Skeletal muscle tissue (tissue), 4 donors: ENCODE data around the gene ABCD3. TPM values are rescaled to one million over a fixed set of nuclear protein-coding genes. Genes with fewer than 3 reads are reported as not detected.
"Not testable (repeated sequence)": the region's sequence is repeated elsewhere in the genome, so short reads cannot be mapped to it uniquely, and the experiment has no call there.

Experiments
- H3K27ac ChIP-seq: one replicate; pipeline ENCODE4 v1.7.0; 2013; ENCODE audit warnings: mild to moderate bottlenecking, low read depth, low read length, inconsistent platforms
- H3K27me3 ChIP-seq, 3 donors: one replicate each; pipeline ENCODE4 v1.7.0; 2013; ENCODE audit warnings: low read length in 3 of 3; ENCODE audit not compliant: control insufficient read depth in 3 of 3, insufficient read depth in 3 of 3
- H3K36me3 ChIP-seq, 3 donors: one replicate each; pipeline ENCODE4 v1.7.0; 2013; ENCODE audit warnings: low read length in 3 of 3; ENCODE audit not compliant: control insufficient read depth in 3 of 3, insufficient read depth in 3 of 3
- H3K4me1 ChIP-seq, 3 donors: one replicate each; pipeline ENCODE4 v1.7.0; 2013; ENCODE audit warnings: low read length in 3 of 3, mild to moderate bottlenecking in 3 of 3; ENCODE audit not compliant: control insufficient read depth in 3 of 3, insufficient read depth in 3 of 3
- H3K4me3 ChIP-seq, 3 donors: one replicate each; pipeline ENCODE4 v1.7.0; 2013; ENCODE audit warnings: low read length in 3 of 3
- H3K9ac ChIP-seq, 3 donors: one replicate each; pipeline ENCODE4 v1.7.0; 2013; ENCODE audit warnings: low read length in 3 of 3, mild to moderate bottlenecking in 3 of 3, moderate library complexity in 2 of 3, low read depth in 1 of 3
- H3K9me3 ChIP-seq, 3 donors: one replicate each; pipeline ENCODE4 v1.7.0; 2013; ENCODE audit warnings: low read length in 3 of 3; ENCODE audit not compliant: control insufficient read depth in 3 of 3
- total RNA-seq: library from RNA; depleted of rRNA; stranded (reverse); fragments of >200 nt; gene quantifications from one replicate; pipeline ENCODE4 v1.2.3, GENCODE V29; 2014
- donor health status: Osteomylitis.

Gene ABCD3
- total RNA-seq, 1 donor from 2014 or later, result 31.8 TPM

- H3K36me3 ChIP-seq, result peaks cover 0 to 20% (median 20%) of the 10 kb centered on the region in 3 donors
- not testable (repeated sequence) for H3K4me1 ChIP-seq, H3K27ac ChIP-seq, H3K9ac ChIP-seq, H3K9me3 ChIP-seq, H3K27me3 ChIP-seq, H3K4me3 ChIP-seq
Measured at GRCh38 chr1:94448741-94449140, 30.6 kb downstream of the ABCD3 start.

DNA sequence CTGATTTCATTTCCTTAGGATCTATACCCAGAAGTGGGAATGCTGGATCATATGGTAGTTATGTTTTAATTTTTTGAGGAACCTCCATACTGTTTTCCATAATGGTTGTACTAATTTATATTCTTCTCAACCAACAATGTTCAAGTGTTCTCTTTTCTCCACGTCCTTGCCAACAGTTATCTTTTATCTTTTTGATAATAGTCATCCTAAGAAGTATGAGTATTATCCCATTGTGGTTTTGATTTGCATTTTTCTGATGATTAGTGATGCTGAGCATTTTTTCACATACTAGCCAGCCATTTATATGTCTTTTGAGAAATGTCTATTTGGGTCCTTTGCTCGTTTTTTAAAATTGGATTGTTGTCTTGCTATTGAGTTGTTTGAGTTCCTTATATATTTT is 38.5 kb downstream of the ABCD3 start:
- no peaks in the 10 kb centered on the region for H3K9me3 ChIP-seq
- no peak overlapping the region for H3K4me3 ChIP-seq
- H3K27me3 ChIP-seq, result no peaks in the 10 kb centered on the region
- H3K4me1 ChIP-seq, result no peaks in the 10 kb centered on the region
- H3K27ac ChIP-seq, result no peak overlapping the region
- H3K9ac ChIP-seq, result no peak overlapping the region
- H3K36me3 ChIP-seq, result peaks cover 0 to 11% (median 1%) of the 10 kb centered on the region in 3 donors

- H3K9ac ChIP-seq, result no peak overlapping the region
- no peak overlapping the region for H3K4me3 ChIP-seq
- H3K27me3 ChIP-seq, result no peaks in the 10 kb centered on the region
- H3K9me3 ChIP-seq, result no peaks in the 10 kb centered on the region
- peaks cover 2 to 8% (median 7%) of the 10 kb centered on the region in 3 donors for H3K36me3 ChIP-seq
- H3K27ac ChIP-seq, result no peak overlapping the region
- H3K4me1 ChIP-seq, result no peaks in the 10 kb centered on the region
Measured at GRCh38 chr1:94462606-94463005, 44.4 kb downstream of the ABCD3 start.

DNA sequence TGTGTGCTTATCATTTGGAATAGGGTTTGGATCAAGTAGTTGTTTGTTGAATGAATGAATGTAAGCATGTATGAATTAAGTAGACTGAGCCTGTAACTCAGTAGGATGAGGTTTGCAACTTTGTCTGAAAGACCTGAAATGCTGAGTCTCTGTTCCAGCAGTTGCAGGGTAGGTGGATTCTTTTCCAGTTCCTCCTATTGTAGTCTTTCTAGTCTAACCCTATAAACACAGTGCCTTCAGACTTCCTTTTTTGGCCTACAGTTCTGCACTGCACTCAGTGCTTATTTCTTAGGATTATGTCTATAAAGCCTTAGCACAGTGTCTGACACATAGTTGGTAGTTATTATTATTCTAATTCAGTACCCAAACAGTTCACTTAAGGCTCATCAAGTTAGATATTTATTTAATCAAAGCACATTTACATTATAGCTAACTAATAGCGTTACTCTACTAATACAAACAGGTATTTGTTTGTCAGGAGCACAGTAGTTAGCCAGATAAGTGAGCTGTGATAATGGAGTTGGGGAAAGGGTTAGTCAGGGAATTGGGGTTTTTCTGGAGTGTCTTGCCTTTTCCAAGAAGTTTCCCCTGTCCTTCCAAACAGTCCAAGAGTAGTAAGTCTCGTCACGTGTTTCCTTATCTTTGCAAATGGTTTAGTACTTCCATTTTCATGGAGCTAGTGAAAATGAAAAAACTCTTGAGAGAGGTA is 45.0 kb downstream of the ABCD3 start:
- Histone ChIP-seq H3K27me3 (no peaks in the 10 kb centered on the region), H3K27ac (no peak overlapping the region), H3K4me3 (no peak overlapping the region), H3K9ac (no peak overlapping the region), H3K36me3 (peaks cover 2 to 11% (median 8%) of the 10 kb centered on the region in 3 donors), H3K9me3 (no peaks in the 10 kb centered on the region), H3K4me1 (no peaks in the 10 kb centered on the region)

DNA sequence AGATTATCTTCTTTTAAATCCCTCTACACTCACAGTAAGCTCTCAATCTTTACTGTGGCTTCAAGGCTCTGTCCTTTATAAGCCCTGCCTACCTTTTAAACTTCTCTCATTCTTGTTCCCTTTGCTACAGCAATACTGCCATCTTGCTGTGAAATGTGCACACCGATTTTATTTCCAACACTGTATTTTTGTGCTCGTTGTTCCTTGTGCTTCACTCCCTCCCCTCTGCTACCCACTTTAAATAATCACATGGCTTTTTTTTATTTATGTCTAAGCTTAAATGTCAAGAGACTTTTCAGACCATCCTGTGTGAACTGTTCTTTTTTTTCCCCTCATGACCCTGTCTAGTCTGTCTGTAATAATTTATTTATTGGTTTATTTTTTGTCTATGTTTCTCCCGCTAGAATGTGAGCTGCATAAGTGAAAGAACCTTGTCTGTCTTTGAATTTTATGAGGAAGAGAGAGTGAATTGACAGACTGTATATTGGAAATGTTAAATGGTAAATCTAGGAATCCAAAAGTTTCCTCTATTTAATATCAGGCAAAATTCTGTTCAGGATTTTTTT is 45.7 kb downstream of the ABCD3 start:
- H3K9me3 ChIP-seq, result no peaks in the 10 kb centered on the region
- no peak overlapping the region for H3K9ac ChIP-seq
- H3K4me3 ChIP-seq, result no peak overlapping the region
- H3K36me3 ChIP-seq, result peaks cover 2 to 11% (median 8%) of the 10 kb centered on the region in 3 donors
- H3K27ac ChIP-seq, result no peak overlapping the region
- no peaks in the 10 kb centered on the region for H3K27me3 ChIP-seq
- H3K4me1 ChIP-seq, result no peaks in the 10 kb centered on the region

DNA sequence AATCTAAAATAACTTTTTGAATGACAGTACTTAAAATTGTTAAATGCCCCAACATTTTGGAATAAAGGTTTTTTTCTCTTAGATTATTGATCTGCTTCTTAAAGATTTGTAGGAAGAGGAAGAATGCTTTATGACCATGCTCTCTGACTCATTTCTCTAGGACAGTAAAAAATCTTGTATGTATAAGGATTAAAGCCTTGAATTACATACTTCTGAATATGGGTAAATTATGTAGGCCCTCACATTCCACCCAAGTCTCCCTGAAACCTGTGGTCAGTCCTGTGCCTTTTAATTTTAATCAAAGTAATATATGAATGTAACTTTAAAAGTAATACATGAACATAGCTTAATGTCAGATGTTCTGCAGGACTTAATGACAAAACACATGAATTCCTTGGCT is 50.5 kb downstream of the ABCD3 start:
- Histone ChIP-seq H3K27me3 (no peaks in the 10 kb centered on the region), H3K27ac (no peak overlapping the region), H3K36me3 (peaks cover 2 to 8% (median 8%) of the 10 kb centered on the region in 3 donors), H3K9me3 (no peaks in the 10 kb centered on the region), H3K4me3 (no peak overlapping the region), H3K4me1 (no peaks in the 10 kb centered on the region), H3K9ac (no peak overlapping the region)

GRCh38 chr1:94471271-94471670 is 53.1 kb downstream of the ABCD3 start:
- Histone ChIP-seq H3K9me3 (no peaks in the 10 kb centered on the region), H3K4me1 (no peaks in the 10 kb centered on the region), H3K27me3 (no peaks in the 10 kb centered on the region), H3K4me3 (no peak overlapping the region), H3K27ac (no peak overlapping the region), H3K36me3 (peaks cover 0 to 4% (median 3%) of the 10 kb centered on the region in 3 donors), H3K9ac (no peak overlapping the region)

- Histone ChIP-seq H3K36me3 (peaks cover 0 to 5% (median 5%) of the 10 kb centered on the region in 3 donors), H3K9me3 (no peaks in the 10 kb centered on the region), H3K27ac (no peak overlapping the region), H3K27me3 (no peaks in the 10 kb centered on the region), H3K9ac (no peak overlapping the region), H3K4me1 (no peaks in the 10 kb centered on the region), H3K4me3 (no peak overlapping the region)
Measured at GRCh38 chr1:94475232-94475631, 57.0 kb downstream of the ABCD3 start.

- Histone ChIP-seq H3K27me3 (no peaks in the 10 kb centered on the region), H3K27ac (no peak overlapping the region), H3K4me3 (no peak overlapping the region), H3K36me3 (peaks cover 0 to 20% (median 13%) of the 10 kb centered on the region in 3 donors), H3K4me1 (no peaks in the 10 kb centered on the region), H3K9me3 (no peaks in the 10 kb centered on the region), H3K9ac (no peak overlapping the region)
Measured at GRCh38 chr1:94479682-94480081, 61.5 kb downstream of the ABCD3 start.

DNA sequence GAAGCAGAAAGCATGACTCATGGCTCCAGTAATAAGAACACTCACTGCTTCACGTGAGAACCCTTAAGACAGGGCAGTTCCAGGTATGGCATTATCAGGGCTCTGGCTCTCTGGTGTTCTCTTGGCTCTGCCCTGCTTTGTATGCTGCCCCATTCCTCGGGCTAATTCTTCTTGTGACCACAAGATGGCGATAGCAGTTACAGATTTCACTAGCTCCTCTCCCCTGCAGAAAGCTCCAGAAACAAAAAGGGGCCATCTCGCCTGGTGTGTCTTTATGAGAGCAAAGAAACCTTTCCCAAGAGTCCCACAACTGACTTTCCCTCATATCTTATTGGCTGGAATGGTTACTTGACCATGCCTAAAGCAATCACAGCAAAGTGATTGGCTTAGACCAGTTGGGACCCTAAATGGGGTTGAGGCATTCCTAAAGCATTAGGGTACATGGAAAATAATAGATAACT is 63.3 kb downstream of the ABCD3 start:
- no peak overlapping the region for H3K4me3 ChIP-seq
- H3K27ac ChIP-seq, result no peak overlapping the region
- H3K4me1 ChIP-seq, result no peaks in the 10 kb centered on the region
- H3K27me3 ChIP-seq, result no peaks in the 10 kb centered on the region
- peak overlapping the region in 1 of 3 donors; percentile 43 for H3K9ac ChIP-seq
- H3K9me3 ChIP-seq, result no peaks in the 10 kb centered on the region
- peaks cover 0 to 23% (median 13%) of the 10 kb centered on the region in 3 donors for H3K36me3 ChIP-seq
